Measurements from ENCODE around the gene HNRNPA2B1. TPM values are rescaled to one million over a fixed set of nuclear protein-coding genes. Genes with fewer than 3 reads are reported as not detected.

Gene HNRNPA2B1
- total RNA-seq, 1 donor from 2014 or later: 685 TPM

DNA sequence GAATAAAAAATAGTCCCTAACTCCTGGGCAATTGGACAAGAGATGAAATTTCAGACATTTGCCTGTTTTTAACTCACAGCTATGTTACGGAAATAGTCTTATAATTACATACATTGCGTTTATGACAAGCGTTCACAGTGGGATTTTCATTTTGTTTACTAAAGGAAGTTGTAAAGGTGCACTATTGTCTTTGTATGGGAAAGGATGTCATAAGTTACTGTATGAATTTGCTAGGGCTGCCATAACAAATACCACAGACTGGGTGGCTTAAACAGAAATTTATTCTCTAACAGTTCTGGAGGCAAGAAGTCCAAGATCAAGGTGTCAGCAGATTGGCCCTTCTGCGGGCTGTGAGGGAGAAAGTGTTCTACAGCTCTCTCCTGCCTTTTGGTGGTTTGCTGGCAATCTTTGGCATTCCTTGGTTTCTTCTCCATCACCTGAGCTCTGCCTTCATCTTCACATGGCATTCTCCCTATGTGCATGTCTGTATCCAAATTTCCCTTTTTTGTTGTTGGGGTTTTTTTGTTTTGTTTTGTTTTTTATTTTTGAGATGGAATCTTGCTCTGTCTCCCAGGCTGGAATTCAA is 42.9 kb downstream of the HNRNPA2B1 start:
- Mint-ChIP-seq H3K9me3 (ENCODE audit: unreplicated experiment) (peaks cover 3% of the 10 kb centered on the region), H3K4me3 (ENCODE audit: unreplicated experiment) (peak overlapping the region; percentile 52)

DNA sequence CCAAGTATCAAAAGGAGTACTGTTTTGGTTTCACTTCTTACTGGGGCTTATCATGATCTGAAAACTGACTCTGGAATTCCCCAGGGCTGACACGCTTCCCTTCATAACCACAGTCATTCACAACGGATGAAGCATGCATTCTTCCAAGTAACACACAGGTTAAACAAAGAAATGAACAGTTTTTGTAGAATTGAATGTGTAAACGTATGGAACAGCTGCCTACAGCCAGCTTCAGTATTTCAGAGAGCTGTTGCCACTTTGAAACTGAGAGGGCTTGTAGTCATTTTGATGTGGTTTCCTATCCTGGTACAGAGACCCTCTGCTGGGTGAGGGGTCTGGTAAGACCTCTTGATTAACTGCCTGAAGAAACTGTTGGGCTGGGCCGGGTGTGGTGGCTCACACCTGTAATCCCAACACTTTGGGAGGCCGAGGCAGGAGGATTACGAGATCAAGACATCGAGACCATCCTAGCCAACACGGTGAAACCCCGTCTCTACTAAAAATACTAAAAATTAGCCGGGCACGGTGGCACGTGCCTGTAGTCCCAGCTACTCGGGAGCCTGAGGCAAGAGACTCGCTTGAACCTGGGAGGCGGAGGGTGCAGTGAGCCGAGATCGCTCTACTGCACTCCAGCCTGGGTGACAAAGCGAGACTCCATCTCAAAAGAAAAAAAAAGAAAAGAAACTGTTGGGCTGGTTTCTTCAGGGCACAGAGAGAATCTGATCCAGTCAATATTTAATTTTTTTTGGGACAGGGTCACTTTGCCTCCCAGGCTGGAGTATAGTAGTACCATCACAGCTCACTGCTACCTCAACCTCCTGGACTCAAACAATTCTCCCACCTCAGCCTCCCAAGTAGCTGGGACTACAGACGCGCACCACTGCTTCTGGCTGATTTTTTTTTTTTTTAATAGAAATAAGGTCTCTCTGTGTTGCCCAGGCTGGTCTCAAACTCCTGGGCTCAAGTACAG is 43.8 kb downstream of the HNRNPA2B1 start:
- peaks cover 5% of the 10 kb centered on the region for H3K36me3 Mint-ChIP-seq (ENCODE audit: unreplicated experiment)
- peaks cover 4% of the 10 kb centered on the region for H3K9me3 Mint-ChIP-seq (ENCODE audit: unreplicated experiment)
- no peak overlapping the region for H3K27ac Mint-ChIP-seq (ENCODE audit: unreplicated experiment)
- no peak overlapping the region for H3K4me3 Mint-ChIP-seq (ENCODE audit: unreplicated experiment)
- no peak for DNase-seq
- peaks cover 14% of the 10 kb centered on the region for H3K27me3 Mint-ChIP-seq (ENCODE audit: unreplicated experiment)
- TF ChIP-seq, protein P1, sequence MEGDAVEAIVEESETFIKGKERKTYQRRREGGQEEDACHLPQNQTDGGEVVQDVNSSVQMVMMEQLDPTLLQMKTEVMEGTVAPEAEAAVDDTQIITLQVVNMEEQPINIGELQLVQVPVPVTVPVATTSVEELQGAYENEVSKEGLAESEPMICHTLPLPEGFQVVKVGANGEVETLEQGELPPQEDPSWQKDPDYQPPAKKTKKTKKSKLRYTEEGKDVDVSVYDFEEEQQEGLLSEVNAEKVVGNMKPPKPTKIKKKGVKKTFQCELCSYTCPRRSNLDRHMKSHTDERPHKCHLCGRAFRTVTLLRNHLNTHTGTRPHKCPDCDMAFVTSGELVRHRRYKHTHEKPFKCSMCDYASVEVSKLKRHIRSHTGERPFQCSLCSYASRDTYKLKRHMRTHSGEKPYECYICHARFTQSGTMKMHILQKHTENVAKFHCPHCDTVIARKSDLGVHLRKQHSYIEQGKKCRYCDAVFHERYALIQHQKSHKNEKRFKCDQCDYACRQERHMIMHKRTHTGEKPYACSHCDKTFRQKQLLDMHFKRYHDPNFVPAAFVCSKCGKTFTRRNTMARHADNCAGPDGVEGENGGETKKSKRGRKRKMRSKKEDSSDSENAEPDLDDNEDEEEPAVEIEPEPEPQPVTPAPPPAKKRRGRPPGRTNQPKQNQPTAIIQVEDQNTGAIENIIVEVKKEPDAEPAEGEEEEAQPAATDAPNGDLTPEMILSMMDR (IDR thresholded peaks at IDR 0.05; ENCODE audit: partially characterized antibody, unreplicated experiment): no peak
- H3K4me1 Mint-ChIP-seq (ENCODE audit: low read depth, unreplicated experiment): peaks cover 6% of the 10 kb centered on the region

More for the DNA sequence above, 42.9 kb downstream of the HNRNPA2B1 start:
- H3K27ac Mint-ChIP-seq (ENCODE audit: unreplicated experiment): no peak overlapping the region
- TF ChIP-seq, protein P1 (IDR thresholded peaks at IDR 0.05; ENCODE audit: partially characterized antibody, unreplicated experiment): no peak
- DNase-seq: no peak
- H3K27me3 Mint-ChIP-seq (ENCODE audit: unreplicated experiment): peaks cover 13% of the 10 kb centered on the region
- peaks cover 5% of the 10 kb centered on the region for H3K36me3 Mint-ChIP-seq (ENCODE audit: unreplicated experiment)
- peaks cover 6% of the 10 kb centered on the region for H3K4me1 Mint-ChIP-seq (ENCODE audit: low read depth, unreplicated experiment)

DNA sequence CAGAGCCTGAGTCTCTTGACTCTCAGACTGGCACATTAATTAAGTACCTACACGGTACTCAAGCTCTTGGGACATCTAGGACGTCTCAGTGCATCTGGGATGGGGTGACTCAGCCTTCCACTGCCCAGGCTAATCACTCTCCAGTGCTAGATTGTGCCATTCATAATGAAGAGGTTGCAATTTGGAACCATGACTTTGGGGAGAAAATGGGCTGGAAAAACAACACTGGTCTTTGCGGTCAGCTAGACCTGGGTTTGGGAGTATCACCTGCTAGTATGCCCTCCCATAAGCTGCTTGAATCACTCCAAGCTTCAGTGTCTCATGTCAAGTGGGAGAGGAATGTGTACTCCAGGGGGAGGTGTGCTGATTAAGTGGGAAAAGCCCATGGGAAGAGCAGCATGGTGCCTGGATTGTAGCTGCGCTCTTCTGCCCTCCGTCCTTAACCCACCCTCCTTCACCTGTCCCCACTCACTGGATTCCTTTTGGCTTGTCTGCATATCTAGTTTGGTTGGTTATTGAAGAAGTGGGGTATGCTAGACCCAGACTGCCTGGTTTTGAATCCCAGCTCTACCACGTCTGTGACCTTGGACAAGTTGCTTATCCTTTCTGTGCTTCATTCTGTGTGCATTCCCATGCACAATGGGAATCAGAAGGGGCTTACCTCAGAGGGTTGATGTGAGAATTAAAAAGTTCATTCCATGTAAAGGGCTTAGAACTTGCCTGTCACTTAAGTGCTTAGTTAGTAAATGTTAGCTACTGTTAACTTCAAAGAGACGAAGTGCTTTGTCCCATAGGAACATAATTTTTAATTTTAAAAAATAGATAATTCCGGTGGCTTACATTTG is 44.8 kb downstream of the HNRNPA2B1 start:
- H3K9me3 Mint-ChIP-seq (ENCODE audit: unreplicated experiment): peaks cover 8% of the 10 kb centered on the region
- peak overlapping the region; percentile 74 for H3K4me3 Mint-ChIP-seq (ENCODE audit: unreplicated experiment)
- TF ChIP-seq, protein P1 (IDR thresholded peaks at IDR 0.05; ENCODE audit: partially characterized antibody, unreplicated experiment): no peak
- H3K27me3 Mint-ChIP-seq (ENCODE audit: unreplicated experiment): peaks cover 21% of the 10 kb centered on the region
- H3K4me1 Mint-ChIP-seq (ENCODE audit: low read depth, unreplicated experiment): peaks cover 10% of the 10 kb centered on the region
- H3K36me3 Mint-ChIP-seq (ENCODE audit: unreplicated experiment): peaks cover 5% of the 10 kb centered on the region
- H3K27ac Mint-ChIP-seq (ENCODE audit: unreplicated experiment): no peak overlapping the region
- DNase-seq: no peak

DNA sequence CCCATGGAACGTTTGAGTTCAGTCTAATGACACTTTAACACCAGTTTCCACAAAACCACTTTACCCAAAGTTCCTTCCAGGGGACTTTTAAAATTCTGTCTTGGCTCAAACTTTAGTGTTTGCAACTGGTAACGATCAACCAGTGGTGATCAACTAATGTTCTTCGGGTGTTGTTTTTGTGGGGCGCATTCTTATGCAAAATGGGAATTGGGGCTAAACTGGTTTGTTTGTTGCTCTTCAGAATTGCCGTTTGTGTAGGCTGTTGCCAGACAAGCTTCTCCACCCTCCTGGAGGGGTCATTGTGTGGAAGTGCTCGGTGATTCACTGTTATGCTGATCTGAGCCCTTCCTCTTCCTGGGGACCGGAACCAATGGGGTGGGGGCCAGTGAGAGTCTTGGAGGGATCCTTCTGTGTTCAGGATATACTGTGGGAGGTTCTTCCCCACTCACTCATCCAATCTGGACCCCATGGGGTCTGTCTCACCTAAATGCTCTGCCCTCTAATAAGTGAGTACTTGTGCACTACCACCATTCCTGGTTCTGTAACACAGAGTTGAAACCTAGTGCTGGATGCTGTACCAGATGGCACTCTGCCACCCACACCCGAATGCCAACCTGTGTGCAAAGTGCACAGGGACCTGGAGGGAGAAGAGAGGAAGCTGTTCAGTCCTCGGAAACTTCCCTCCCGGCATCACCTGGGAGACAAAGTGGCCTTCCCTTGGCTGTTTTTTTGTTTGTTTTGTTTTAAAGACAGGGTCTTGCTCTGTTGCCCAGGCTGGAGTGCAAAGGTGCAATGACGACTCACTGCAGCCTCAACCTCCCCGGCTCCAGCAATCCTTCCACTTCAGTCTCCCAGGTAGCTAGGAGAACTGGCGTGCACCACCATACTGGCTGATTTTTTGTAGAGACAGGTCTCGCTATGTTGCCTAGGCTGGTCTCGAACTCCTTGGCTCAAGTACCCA is 46.4 kb downstream of the HNRNPA2B1 start:
- peaks cover 11% of the 10 kb centered on the region for H3K4me1 Mint-ChIP-seq (ENCODE audit: low read depth, unreplicated experiment)
- TF ChIP-seq, protein P1 (IDR thresholded peaks at IDR 0.05; ENCODE audit: partially characterized antibody, unreplicated experiment): no peak
- no peak for DNase-seq
- peaks cover 5% of the 10 kb centered on the region for H3K36me3 Mint-ChIP-seq (ENCODE audit: unreplicated experiment)
- peaks cover 21% of the 10 kb centered on the region for H3K27me3 Mint-ChIP-seq (ENCODE audit: unreplicated experiment)
- H3K9me3 Mint-ChIP-seq (ENCODE audit: unreplicated experiment): peaks cover 8% of the 10 kb centered on the region
- H3K27ac Mint-ChIP-seq (ENCODE audit: unreplicated experiment): peak overlapping the region; percentile 83
- peak overlapping the region; percentile 93 for H3K4me3 Mint-ChIP-seq (ENCODE audit: unreplicated experiment)

Measured in glutamatergic neuron (in vitro differentiated cells).